Heart left ventricle (tissue), 13 donors: ENCODE measurements around the gene RAB4A.

ENCODE experiments used
- POLR2A ChIP-seq, 2 donors: fragments of 450-650 bp; IDR thresholded peaks; one replicate each; pipeline ENCODE4 v1.6.1; 2017; ENCODE audit warnings: antibody characterized with exemption in 2 of 2, mild to moderate bottlenecking in 2 of 2, moderate library complexity in 2 of 2
- TF ChIP-seq, protein P1 (sequence below), 12 donors: fragments of 200-600 bp; sonication (generic) in 4 of 12; IDR thresholded peaks; one replicate each; pipeline versions ENCODE4 v1.5.0 to v1.8.0; 2018 to 2022; ENCODE audit warnings: antibody characterized with exemption in 12 of 12, mild to moderate bottlenecking in 5 of 12
- donor health status: ischemic (EF 13 %, LVEDD 7.1; RV severe dilation, severe dysfunction).
- donor health status: DM: no; HTN: yes; CAD: no.
- donor health status: DM: no; HTN: no; CAD: no.
- donor health status: ischemic (EF 25% LVEDD 6.9; RV normal size, moderate dysfunction).
- donor health status: ischemic (EF 25% LVEDD 5.7; RV mildly dilated, moderate dysfunction).
- donor health status: ischemic (EF 35%, LVEDD 5.7; RV mildly dilated, moderate dysfunction).
- donor health status: nonischemic (EF 11% LVEDD 7.7; RV severe dilation, severe dysfunction).
- donor health status: DM: yes; HTN: yes; CAD: no.
- donor health status: PGD.
- donor health status: ischemic (EF 29% LVEDD 5.4; RV normal size, mild dysfunction).
- donor health status: nonischemic (EF 23%, LVEDD 6.1; RV moderate dilation, normal function).

DNA sequence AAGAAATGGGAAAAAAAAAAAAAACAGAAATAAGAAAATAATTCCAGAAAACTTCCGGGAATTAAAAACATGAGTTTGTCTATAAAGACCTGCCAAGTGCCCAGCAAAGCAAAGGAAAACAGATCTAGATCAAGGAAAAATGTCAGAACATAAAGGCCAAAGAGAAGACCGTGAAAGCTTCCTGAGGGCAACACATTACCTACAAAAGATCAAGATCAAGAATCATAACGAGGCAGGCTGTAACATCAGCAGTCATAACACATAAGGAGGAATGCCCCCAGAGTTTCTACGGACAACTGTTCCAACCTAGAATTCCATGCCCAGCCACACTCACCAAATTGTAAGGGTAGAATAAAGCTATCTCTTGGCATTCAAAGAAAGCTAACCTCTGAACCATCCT, 68.2 kb downstream of the RAB4A start:
- TF ChIP-seq POLR2A (IDR thresholded peaks at IDR 0.05), result no peak
- TF ChIP-seq, protein P1, sequence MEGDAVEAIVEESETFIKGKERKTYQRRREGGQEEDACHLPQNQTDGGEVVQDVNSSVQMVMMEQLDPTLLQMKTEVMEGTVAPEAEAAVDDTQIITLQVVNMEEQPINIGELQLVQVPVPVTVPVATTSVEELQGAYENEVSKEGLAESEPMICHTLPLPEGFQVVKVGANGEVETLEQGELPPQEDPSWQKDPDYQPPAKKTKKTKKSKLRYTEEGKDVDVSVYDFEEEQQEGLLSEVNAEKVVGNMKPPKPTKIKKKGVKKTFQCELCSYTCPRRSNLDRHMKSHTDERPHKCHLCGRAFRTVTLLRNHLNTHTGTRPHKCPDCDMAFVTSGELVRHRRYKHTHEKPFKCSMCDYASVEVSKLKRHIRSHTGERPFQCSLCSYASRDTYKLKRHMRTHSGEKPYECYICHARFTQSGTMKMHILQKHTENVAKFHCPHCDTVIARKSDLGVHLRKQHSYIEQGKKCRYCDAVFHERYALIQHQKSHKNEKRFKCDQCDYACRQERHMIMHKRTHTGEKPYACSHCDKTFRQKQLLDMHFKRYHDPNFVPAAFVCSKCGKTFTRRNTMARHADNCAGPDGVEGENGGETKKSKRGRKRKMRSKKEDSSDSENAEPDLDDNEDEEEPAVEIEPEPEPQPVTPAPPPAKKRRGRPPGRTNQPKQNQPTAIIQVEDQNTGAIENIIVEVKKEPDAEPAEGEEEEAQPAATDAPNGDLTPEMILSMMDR (IDR thresholded peaks at IDR 0.05), result no peak
